ENCODE data around the gene CELF4.
A peak's percentile ranks its signal among the peaks of the same experiment; 100 is the strongest.

Gene CELF4

DNA sequence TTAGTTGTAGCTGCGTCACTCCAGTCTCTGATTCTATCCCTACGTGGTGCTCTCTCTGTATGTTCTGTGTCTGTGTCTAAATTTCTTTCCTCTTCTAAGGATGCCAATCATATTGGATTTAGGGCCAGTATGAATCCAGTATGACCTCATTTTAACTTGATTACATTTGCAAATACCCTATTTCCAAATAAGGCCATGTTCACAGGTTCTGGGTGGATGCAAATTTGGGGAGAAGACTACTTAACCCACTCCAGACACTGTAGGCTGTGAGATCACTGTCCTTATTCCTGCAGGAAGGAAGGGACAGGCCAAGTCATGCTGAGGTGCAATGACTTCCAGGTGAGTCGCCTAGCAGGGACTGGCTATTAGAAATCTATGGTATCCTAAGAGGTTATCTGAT is 272.2 kb downstream of the CELF4 start:
- H3K9me3 ChIP-seq = no peaks in the 10 kb centered on the region
- no peak overlapping the region for H3K4me3 ChIP-seq
- H3K36me3 ChIP-seq (replicated peaks) = no peaks in the 10 kb centered on the region
- no peak for DNase-seq (ENCODE audit: low spot score in 2 of 2)
- in situ Hi-C loops (cut with MboI; ENCODE audit: low sequenced_read_pairs) = no loop called here
- H3K27me3 ChIP-seq (ENCODE audit: low read depth) = no peaks in the 10 kb centered on the region
- H3K4me1 ChIP-seq = no peaks in the 10 kb centered on the region

DNA sequence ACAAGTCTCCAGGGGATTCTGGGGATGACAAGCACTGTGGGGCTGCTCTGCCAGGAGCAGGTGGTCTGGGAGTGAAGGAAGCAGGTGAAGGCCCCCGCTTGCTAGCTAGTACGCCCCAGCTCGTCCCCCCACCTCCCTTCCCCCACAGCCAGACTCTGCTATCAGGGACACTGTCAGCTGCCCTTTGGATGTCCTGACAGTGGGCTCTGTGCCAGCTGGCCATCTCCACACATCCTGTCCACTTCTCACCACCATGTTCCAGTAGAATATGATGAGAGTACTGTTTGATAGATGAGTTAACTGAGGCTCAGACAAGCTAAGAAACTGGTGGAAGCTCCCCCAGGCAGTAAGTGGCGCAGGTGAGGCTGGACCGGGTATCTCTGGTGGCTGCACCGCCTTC is 276.2 kb downstream of the CELF4 start:
- no peak overlapping the region for H3K4me3 ChIP-seq
- H3K9me3 ChIP-seq = no peaks in the 10 kb centered on the region
- no peak for DNase-seq (ENCODE audit: low spot score in 2 of 2)
- H3K27me3 ChIP-seq (ENCODE audit: low read depth) = no peaks in the 10 kb centered on the region; the same call in 1 of the 2 replicates
- no peaks in the 10 kb centered on the region for H3K36me3 ChIP-seq (replicated peaks)
- in situ Hi-C loops (cut with MboI; ENCODE audit: low sequenced_read_pairs) = no loop called here
- H3K4me1 ChIP-seq = no peaks in the 10 kb centered on the region

DNA sequence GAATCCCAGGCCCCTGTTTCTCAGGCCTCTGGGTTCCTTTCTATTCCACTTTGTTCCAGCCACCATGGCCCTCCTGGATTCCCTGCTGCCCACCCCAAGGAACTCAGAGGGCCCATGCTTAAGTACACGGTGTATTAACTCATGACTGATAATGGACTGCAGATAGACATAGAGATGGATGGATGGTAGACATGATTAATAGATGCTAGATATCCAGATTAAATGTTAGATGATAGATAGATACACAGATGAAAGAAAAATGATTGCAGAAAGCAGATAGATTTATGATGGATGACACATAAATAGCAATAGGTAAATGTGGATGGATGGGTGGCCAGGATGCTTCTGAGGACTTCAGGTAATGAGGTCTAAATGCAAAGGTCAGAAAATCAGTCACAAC is 278.0 kb downstream of the CELF4 start:
- no peak overlapping the region for H3K4me3 ChIP-seq
- DNase-seq (ENCODE audit: low spot score in 2 of 2) = no peak
- in situ Hi-C loops (cut with MboI; ENCODE audit: low sequenced_read_pairs) = no loop called here
- no peaks in the 10 kb centered on the region; the same call in 1 of the 2 replicates for H3K27me3 ChIP-seq (ENCODE audit: low read depth)
- no peaks in the 10 kb centered on the region for H3K36me3 ChIP-seq (replicated peaks)
- no peaks in the 10 kb centered on the region for H3K4me1 ChIP-seq
- H3K9me3 ChIP-seq = no peaks in the 10 kb centered on the region

DNA sequence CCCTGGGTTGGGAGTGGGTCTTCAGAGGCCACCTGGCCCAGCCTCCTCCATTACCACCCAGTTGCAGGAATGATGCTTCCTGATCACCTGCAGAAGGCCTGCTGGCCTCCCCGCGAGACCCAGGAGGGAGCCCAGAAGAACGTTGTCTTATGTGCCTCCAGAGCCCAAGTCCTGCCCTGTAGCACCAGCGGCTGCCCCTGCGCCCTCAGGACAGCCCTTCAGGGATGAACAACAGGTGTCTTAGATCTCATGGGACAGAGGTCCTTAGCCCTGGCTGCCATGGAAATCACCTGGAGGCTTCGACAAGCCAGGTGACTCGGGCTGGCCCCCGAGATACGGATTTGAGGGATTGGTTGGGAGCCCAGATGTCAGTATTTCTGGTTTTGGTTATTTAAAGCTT is 278.8 kb downstream of the CELF4 start:
- Histone ChIP-seq H3K4me1 (no peaks in the 10 kb centered on the region), H3K27me3 (ENCODE audit: low read depth) (no peaks in the 10 kb centered on the region; the same call in 1 of the 2 replicates), H3K4me3 (no peak overlapping the region), H3K36me3 (replicated peaks) (no peaks in the 10 kb centered on the region), H3K9me3 (no peaks in the 10 kb centered on the region)
- DNase-seq (ENCODE audit: low spot score in 2 of 2) = no peak
- in situ Hi-C loops (cut with MboI; ENCODE audit: low sequenced_read_pairs) = no loop called here

DNA sequence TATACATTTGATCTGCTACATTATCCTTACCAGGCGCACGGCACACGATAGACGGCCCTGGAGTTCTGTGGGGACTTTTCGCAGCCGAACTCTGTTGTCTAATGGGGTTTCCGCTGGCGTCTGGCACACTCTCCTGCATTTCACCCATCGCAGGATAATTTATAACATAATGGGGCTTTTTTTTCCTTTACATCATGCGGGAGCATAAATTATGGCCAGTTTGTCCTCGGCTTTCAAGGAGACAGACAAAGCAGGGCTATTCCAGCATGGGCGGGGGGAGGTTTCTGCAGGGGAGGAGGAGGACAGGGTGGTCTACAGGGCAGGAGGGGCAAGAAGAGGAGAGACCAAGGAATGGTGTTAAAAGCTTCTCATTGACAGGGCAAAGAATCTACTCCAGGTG is 279.8 kb downstream of the CELF4 start:
- no peaks in the 10 kb centered on the region; the same call in 1 of the 2 replicates for H3K27me3 ChIP-seq (ENCODE audit: low read depth)
- in situ Hi-C loops (cut with MboI; ENCODE audit: low sequenced_read_pairs) = no loop called here
- H3K4me1 ChIP-seq = no peaks in the 10 kb centered on the region
- H3K4me3 ChIP-seq = no peak overlapping the region
- DNase-seq (ENCODE audit: low spot score in 2 of 2) = no peak
- no peaks in the 10 kb centered on the region for H3K36me3 ChIP-seq (replicated peaks)
- no peaks in the 10 kb centered on the region for H3K9me3 ChIP-seq

DNA sequence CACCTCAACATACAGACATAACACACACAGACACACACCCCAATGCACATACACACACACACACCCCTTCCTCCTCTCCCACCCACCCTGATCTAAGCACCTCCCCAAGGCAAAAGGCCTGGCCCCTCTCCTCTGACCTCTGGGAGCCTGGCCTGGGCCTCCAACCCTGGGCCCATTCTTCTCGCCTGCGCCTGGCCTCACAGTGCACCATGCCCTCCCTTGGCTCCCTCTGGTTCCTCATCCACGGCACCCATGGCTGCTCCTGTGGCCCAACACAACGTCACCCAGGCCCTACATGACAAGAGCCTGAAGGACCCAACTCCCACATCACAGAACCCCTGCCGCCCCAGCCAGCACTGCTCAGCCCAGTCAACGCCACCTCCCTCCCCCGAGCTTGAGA is 281.3 kb downstream of the CELF4 start:
- Histone ChIP-seq H3K36me3 (replicated peaks) (no peaks in the 10 kb centered on the region), H3K9me3 (no peaks in the 10 kb centered on the region), H3K4me1 (no peaks in the 10 kb centered on the region), H3K4me3 (no peak overlapping the region), H3K27me3 (ENCODE audit: low read depth) (no peaks in the 10 kb centered on the region; the same call in 1 of the 2 replicates)
- no peak for DNase-seq (ENCODE audit: low spot score in 2 of 2)
- in situ Hi-C loops (cut with MboI; ENCODE audit: low sequenced_read_pairs) = no loop called here

DNA sequence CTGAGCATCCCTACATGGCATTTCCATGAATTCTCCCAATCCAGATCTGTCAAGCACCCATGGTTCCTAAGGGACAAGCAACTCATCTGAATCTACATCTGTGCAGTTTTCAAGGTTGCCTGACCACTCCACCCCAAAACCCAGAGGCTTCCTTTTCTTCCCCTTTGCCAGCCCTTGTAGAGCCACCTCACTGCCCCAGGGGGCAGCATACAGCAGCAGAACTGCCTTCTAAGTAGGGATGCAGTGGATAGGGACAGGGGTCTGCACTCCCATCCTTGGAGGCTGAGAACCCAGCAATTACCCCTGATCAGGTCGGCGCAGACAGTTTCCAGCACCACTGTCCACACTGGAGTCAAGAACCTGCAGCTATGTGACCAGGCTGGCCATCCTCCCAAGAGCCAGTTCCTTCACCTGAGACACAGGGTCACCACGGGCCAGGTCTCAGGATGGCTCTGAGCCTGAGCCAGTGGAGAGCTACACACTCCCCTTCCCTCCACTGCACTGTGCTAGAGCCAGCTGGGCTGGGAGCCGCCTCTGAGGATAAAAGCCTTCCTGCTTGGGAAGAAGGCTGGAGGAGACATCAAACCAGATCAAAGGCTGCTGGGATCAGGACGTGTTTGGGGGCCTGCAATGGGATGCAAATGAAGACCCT is 283.1 kb downstream of the CELF4 start:
- no peaks in the 10 kb centered on the region for H3K36me3 ChIP-seq (replicated peaks)
- in situ Hi-C loops (cut with MboI; ENCODE audit: low sequenced_read_pairs) = no loop called here
- H3K27me3 ChIP-seq (ENCODE audit: low read depth) = no peaks in the 10 kb centered on the region; the same call in 1 of the 2 replicates
- H3K4me1 ChIP-seq = no peaks in the 10 kb centered on the region
- H3K9me3 ChIP-seq = no peaks in the 10 kb centered on the region
- DNase-seq (ENCODE audit: low spot score in 2 of 2) = peak in 1 of 2 experiments; percentile 13
- no peak overlapping the region for H3K4me3 ChIP-seq

DNA sequence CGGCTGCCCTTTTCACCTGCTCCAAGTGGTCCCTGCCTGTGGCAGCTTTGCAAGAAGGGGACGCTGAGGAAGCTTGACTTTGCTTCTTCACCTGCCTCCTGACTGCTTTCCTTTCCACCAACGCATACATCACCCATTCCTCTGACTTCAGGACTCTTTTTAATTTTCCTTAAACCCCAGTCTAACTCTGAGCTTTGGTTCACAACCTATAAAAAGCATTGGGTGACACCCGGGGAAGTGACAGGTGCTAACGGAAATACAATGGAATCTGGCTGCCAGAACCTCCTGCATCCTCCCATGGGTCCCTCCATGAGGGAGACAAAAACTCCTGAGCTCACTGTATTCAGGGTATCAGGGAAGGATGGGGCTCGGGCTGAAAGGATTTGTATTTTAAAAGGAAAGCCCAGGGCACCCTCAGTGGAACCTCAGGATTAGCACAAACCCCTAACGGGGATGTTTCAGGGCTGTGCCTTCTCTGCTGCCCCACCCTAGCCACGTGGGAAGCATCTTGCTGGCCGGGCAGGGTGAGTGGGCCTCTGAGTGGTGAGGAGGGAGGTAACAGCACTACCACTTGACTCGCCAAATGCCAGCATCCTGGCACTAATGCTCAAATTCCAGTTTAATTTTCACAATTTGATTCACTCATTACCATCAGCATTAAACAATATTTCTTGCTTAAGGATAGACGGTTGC is 284.8 kb downstream of the CELF4 start:
- no peaks in the 10 kb centered on the region for H3K36me3 ChIP-seq (replicated peaks)
- no peak for DNase-seq (ENCODE audit: low spot score in 2 of 2)
- no peaks in the 10 kb centered on the region for H3K4me1 ChIP-seq
- no peaks in the 10 kb centered on the region for H3K9me3 ChIP-seq
- in situ Hi-C loops (cut with MboI; ENCODE audit: low sequenced_read_pairs) = no loop called here
- no peaks in the 10 kb centered on the region for H3K27me3 ChIP-seq (ENCODE audit: low read depth)
- no peak overlapping the region for H3K4me3 ChIP-seq

DNA sequence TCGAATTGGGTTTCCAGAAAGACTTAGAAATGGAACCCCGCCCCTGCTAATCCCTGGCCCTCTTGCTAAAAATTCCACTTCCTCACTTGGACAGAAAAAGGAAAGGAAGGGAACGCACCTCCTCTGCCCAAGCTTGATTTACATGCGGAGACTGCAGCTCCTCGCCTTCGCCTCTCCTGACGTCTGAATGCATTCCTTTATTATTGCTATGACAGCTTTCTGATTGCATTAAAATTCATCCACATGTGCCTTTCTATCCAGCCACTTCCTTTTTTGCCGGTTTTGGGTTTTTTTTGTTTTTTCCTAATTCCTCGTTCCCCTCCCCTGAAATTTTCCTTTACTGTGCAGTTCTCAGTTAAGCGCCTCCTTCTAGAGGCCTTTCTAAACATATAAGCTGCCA is 287.8 kb downstream of the CELF4 start:
- H3K4me1 ChIP-seq = no peaks in the 10 kb centered on the region
- no peak overlapping the region for H3K4me3 ChIP-seq
- in situ Hi-C loops (cut with MboI; ENCODE audit: low sequenced_read_pairs) = no loop called here
- no peaks in the 10 kb centered on the region for H3K36me3 ChIP-seq (replicated peaks)
- peaks cover 5% of the 10 kb centered on the region; the same call in 1 of the 2 replicates for H3K27me3 ChIP-seq (ENCODE audit: low read depth)
- H3K9me3 ChIP-seq = no peaks in the 10 kb centered on the region
- no peak for DNase-seq (ENCODE audit: low spot score in 2 of 2)

DNA sequence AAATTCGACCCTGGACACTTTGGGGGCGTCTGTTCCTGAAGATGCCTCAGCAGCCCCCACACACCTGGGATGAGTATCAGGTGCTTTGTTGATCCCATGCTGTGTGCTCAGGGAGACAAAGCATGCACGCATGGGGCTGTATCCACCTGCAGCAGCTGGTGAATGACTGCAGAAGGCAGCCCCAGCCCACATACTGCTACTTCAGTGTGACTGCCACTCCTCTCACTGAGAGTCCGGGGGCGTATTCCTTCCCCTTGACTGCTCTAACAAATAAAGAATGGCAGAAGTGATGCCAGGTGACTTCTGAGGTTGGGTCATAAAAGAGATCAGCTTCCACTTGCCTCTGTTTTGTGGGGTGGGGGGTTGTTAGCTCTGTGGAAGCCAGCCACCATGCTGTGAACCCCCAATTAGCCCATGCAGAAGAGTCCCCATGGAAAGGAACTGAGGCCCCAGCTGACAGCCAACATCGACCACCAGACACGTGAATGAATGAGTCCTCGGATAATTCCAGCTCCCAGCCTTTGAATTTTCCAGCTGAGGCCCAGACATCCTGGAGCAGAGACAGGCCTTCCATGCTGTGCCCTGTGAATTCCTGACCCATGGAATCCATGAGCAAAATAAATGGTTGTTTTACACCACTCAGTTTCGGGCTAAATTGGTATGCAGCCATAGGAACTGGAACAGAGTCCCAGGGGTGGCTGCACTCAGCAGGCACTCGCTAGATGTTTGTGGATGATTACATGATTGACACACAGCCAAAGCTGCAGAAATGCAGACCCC is 289.3 kb downstream of the CELF4 start:
- Histone ChIP-seq H3K4me1 (no peaks in the 10 kb centered on the region), H3K36me3 (replicated peaks) (no peaks in the 10 kb centered on the region), H3K4me3 (no peak overlapping the region), H3K9me3 (no peaks in the 10 kb centered on the region), H3K27me3 (ENCODE audit: low read depth) (peaks cover 5% of the 10 kb centered on the region; the same call in 1 of the 2 replicates)
- DNase-seq (ENCODE audit: low spot score in 2 of 2) = no peak
- in situ Hi-C loops (cut with MboI; ENCODE audit: low sequenced_read_pairs) = no loop called here

DNA sequence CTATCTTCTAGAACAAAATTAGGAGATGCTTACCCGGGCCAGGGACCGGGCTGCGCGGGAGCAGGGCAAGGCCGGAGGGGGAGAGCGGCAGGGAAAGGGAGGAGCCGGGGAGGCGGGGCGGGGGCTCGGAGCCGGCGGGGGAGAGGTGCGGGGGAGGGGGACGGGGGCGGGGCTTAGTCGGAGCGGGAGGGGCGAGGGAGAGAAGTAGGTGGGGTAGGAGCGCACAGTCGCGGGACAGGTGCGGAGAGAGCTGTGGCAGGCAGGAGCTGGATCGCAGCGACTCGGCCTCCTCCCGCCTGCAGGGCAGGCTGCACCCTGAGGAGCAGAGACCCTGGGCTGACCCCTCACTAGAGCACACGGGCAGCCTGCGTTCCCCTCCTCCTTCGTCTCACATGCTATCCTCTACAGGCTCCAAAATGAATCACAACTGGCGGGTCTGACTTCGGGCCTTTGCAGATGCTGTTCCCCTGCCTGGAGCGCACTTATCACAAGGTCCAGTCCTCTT is 290.3 kb downstream of the CELF4 start:
- Histone ChIP-seq H3K9me3 (no peaks in the 10 kb centered on the region), H3K4me3 (no peak overlapping the region), H3K4me1 (no peaks in the 10 kb centered on the region), H3K36me3 (replicated peaks) (no peaks in the 10 kb centered on the region), H3K27me3 (ENCODE audit: low read depth) (peaks cover 5% of the 10 kb centered on the region; the same call in 1 of the 2 replicates)
- in situ Hi-C loops (cut with MboI; ENCODE audit: low sequenced_read_pairs) = no loop called here
- no peak for DNase-seq (ENCODE audit: low spot score in 2 of 2)

DNA sequence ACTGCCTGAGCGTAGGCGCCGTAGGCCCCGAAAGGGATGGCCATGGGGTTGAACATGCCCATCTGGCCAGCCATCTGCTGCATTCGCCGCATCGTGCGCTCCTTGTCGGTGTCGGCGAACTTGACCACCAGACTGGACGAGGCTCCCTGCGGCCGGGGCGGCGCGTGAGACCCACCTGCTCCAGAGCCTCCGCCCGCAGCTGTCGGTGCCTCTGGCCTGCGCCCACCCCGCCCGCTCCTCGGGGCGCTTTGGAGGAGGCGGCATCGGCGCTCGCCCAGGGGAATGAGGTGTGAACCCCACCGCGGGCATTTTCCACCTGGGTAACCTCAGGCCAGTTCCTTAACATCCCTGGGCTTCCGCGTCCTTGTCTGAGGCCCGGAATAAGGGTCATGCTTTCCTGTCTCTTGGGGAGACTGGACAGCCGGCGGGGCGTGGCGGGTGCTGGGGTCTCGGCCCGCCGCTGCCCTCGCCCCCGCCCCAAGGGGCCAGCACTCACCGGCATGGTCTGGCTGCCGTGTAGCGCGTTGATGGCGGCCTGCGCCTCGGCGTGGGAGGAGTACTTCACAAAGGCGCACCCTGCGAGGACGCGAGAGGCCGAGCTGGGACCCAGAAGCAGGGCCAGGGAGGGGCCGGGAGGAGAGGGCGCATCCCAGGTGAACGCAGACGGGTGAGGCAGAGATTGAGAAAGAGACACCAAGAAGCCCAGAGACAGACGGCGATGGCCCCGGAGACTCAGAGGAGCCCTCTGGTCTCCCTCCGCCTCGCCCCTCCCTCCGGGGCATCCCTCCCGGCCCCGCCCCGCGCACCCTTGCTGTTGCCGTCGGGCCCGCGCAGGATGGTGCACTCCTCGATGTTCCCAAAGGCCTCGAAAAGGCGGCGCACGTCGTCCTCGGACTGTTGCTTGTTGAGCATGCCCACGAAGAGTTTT is 291.0 kb downstream of the CELF4 start:
- in situ Hi-C loops (cut with MboI; ENCODE audit: low sequenced_read_pairs) = no loop called here
- DNase-seq (ENCODE audit: low spot score in 2 of 2) = no peak
- no peaks in the 10 kb centered on the region for H3K36me3 ChIP-seq (replicated peaks)

DNA sequence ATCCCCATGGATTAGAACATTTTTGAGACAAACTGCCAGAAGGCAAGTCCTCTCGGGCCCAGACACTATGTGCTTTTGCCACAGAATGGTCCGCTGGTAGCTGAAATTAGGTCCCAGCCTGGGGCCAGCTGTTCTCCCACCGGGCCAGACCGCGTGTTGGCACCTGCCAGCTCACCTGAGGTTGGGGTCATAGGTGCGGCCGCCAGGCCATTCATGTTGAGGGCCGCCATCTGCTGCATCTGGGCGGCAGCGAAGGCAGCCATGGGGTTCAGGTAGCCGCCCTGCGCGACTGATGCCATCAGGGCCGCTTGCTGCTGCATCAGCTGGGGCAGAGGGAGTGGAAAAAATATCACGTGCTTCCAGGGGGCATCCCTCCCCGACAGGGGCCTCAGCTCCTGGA is 292.8 kb downstream of the CELF4 start:
- Histone ChIP-seq H3K4me3 (no peak overlapping the region), H3K9me3 (no peaks in the 10 kb centered on the region), H3K27me3 (ENCODE audit: low read depth) (peaks cover 5% of the 10 kb centered on the region; the same call in 1 of the 2 replicates), H3K36me3 (replicated peaks) (no peaks in the 10 kb centered on the region), H3K4me1 (no peaks in the 10 kb centered on the region)
- DNase-seq (ENCODE audit: low spot score in 2 of 2) = no peak
- in situ Hi-C loops (cut with MboI; ENCODE audit: low sequenced_read_pairs) = no loop called here

More for the DNA sequence above, 291.0 kb downstream of the CELF4 start:
- H3K9me3 ChIP-seq = no peaks in the 10 kb centered on the region
- no peaks in the 10 kb centered on the region for H3K4me1 ChIP-seq
- H3K4me3 ChIP-seq = no peak overlapping the region
- peaks cover 5% of the 10 kb centered on the region; the same call in 1 of the 2 replicates for H3K27me3 ChIP-seq (ENCODE audit: low read depth)
